ENCODE results near the gene OLA1.

The OLA1 gene

DNA sequence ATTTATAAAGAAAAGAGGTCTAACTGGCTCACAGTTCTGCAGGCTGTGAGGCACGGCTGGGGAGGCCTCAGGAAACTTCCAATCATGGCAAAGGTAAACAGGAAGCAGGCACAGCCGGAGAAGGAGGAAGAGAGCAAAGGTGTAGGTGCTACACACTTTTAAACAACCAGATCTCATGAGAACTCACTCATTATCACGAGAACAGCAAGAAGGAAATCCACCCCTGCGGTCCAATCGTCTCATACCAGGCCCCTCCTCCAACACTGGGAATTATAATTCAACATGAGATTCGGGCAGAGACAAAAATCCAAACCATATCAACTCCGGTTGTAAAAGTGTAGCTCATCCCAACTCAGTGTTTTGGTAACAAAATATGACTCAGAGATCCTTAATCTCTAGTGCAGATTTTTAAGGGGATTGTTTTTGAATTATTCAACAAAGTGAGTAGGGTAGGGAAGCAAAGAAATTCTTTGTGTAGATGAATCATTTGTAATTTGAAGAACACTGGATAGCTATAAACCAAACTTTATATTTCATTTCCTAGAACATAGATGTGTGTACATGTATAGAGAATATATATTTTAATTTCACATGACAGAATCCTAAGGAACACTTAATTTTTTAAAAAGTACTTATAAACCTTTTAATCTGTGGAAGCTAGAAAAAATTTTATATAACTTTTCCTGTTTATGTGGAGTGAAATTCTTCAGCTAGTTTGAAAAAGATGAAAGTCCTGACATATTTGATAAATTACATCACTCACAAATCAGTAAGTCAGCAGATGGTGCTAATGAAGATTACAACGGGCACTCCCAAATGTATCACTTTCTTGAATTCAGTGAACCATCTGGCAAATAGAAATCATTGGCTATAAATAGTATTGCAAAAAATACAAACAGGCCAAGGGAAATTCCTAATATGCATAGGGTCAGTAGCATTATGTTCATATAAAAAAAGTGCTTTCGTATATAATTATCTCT is 130.1 kb downstream of the OLA1 start:
- DNase-seq: no peak

DNA sequence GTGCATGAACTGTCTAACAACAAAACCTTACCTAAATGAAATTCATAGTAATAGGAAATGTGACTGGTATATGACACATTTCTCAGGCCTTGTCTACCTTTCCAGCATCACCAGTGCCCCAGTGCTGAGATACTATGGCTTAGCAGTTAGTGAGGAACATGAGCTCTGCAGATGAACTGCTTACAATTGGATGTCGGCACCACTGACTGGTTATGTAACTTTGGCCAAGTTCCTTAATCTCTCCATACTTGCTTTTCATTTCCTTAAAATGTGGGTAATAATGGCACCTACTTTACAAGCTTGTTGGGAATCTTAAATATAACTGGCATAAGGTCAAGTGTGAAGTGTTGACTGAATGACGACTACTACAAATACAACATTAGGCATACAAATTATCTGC is 136.3 kb downstream of the OLA1 start:
- peak; percentile 35 to 62 (median 38) for DNase-seq

DNA sequence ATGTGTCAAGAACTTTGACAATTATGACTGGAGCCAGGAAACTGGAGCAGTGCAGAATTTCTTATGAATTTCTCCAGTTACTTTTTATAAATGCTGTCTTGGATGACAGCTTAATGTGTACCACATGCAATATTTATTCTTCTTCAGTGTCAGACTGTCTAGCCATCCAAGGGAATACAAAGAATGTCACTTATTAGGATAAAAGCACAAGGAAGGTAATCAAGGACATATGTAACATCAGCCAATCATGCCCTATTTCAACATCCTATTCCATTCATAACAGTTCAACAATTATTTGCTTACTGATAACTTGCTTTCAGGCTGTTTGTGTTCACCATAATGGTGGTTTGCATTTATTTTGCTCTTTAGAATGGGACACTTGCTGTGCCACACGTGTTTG is 139.8 kb downstream of the OLA1 start:
- no peak for DNase-seq

DNA sequence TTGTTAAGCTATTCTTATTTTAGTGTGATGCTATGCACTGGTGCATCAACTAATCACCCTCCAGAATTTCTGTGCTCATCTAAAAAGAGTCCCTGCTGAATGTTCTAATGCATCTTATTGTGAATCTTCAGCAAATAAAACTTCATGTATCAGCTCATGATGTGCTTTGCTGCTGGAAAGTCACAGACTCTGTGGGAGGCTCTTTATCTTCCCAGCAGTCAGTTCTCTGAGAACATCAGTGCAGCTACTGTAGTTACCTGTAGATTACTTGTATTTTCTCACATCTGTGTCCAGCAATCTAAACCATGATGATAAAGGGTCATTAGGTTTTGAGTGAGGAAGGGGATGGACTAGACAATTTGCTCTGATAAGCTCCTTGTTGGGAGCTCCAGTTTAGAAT is 141.6 kb downstream of the OLA1 start:
- DNase-seq: no peak

DNA sequence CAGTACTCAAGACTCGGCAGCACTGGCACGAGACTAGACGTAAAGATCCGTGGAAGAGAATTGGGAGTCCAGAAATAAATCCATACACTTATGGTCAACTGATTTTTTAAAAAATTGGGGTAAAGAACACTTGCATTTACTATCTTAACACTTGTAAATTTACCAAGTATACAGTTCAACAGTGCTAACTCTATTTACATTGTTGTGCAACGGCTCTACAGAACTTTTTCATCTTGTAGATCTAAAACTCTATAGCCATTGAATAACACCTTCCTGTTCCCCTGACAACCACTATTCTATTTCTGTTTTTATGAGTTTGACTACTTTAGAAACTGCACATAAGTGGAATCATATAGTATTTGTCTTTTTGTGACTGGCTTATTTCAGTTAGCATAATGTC is 153.8 kb downstream of the OLA1 start:
- DNase-seq: no peak

DNA sequence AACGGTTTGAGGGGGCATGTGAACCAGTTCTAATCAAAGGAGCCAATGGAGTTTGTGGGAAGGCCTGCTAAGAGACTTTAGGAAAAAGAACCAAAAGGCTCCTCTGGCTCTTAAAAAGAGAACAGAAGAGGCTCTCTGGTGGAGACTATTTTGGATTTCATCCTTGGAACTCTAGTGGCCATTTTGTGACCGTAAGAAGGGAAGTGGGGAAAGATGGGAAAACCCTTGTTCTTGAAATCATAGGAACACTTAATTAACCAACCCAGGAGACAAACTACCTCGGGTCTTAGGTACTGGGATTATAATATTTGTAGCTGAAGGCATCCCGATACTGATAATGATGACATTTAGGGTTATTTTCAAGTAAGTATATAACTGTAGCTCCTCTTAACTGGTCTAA is 157.9 kb downstream of the OLA1 start:
- DNase-seq: peak; percentile 48 to 61 (median 53)

DNA sequence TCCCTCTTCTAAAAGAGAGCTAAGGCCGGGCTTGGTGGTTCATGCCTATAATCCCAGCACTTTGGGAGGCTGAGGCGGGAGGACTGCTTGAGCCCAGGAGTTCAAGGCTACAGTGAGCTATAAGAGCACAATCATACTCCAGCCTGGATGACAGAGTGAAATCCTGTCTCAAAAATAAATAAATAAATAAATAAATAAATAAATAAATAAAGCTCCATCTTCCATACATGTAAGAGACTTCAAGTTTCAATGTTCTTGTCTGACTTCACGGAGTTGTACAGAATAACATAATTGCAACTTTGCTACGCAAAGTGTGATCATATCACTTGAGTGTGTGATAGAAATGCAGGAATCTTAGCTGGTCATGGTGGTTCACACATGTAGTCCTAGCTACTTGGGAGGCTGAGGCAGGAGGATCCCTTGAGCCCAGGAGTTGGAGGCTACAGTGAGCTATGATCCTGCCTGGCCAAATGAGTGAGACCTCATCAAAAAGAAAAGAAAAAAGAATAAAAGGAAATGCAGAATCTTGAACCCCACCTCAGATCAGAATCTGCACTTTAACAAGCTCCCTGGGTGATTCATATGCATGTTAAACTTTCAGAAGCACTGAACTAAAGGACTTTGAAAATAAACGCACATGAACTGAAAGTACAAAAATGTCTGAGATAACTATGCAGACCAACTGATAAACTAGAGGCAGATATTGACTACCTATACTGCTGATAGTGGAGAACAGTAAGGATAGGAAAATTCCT is 159.4 kb downstream of the OLA1 start:
- no peak for DNase-seq

DNA sequence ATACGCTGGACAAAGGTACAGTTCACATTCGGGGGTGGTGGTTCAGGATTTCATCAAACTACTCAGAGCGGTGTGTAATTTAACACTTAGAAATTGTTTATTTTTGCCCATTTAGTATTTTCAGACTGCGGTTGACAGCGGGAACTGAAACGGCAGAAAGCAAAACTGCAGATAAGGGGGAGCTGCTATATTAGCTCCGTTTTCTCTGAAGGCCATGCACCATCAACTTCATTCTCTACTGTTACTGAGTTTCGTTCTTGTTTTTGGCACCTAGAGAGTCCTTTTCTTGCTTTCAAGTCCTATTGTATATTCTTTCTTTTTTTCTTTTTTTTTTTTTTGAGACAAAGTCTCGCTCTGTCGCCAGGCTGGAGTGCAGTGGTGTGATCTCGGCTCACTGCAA is 161.6 kb downstream of the OLA1 start:
- DNase-seq: no peak

DNA sequence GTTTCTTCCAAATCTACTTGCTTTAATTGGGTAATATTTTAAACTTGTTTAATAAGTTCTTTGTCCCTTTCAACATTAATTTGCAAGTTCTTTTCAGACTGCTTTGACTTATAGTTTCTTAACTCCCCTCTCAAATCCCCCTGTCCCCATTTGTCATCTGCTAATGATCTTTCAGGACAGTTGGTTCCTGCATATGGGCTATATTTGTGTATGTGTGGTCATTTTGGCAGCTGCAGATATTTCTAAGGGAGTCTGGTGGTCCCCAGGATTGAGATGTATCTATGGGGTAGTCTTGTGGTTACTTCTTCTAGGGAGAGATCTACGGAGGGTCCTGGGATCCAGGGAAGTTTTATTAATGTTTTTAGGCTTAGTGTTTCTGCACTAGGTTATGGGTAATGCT is 162.6 kb downstream of the OLA1 start:
- no peak for DNase-seq

DNA sequence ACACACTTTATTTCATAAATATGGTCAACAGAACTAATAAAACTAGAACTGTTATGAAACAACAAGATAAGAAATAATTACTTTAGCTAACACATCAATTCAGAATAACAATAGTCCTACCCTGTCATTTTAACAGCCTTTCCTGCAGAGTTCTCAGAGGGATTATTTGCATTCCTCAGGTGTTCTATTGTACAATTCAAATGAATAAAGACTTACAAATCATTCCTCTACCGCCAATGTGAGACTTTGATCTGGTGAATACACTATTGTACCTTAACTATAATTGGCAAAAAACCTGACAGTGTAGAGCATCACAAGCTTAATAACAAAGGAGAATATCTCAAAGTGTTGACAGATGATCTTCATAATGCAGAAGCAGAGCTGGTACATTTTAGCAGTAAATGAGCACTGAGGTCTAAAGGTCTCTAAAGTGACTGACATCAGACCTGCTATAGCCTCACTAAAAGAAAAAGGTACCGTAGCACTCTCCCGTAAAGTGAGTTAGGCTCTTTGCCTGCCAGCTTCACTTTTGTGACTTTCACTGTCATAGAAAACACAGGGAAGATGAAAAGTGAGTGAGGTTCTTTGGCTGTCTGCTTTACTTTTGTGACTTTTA is 164.4 kb downstream of the OLA1 start:
- no peak for DNase-seq

DNA sequence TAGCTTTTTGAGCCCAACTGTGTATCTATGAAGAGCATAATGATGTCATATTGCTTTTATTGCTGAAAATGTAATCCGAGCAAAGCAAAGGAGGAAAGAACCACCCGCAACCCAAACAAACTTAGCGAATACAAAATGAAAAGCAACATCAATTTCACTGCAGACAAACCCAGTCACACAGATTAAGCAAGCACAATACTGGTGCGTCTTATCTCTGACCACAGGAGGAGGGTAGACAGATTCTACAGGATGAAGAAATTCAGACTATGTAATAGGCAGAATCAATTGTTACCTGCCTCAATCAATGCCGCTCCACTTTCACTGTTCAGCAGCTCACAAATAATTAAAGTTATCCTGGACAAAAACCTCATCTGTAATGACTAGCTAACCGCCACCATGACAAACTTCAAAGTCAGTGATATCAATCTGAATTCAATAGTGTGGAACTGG is 167.6 kb downstream of the OLA1 start:
- DNase-seq: no peak

DNA sequence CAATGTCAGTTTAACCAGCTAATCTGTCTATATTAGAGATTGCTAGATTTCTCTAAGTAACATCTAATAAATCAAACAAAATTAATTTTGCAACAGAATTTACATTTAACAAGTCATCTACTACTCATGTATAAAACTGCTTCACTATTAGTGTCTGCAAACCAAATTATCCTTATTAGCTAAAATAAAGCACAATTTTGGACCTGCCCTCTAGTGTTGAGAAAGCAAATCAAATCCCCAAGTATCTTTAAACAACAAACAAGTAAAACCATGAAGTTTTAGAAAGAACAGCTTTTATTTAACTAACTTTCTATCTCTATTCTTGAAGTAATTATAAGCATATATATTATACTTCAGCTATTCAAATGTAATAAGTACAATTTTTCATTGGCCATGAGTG is 170.1 kb downstream of the OLA1 start:
- peak in 2 of 3 donors; percentile 44 to 47 for DNase-seq

DNA sequence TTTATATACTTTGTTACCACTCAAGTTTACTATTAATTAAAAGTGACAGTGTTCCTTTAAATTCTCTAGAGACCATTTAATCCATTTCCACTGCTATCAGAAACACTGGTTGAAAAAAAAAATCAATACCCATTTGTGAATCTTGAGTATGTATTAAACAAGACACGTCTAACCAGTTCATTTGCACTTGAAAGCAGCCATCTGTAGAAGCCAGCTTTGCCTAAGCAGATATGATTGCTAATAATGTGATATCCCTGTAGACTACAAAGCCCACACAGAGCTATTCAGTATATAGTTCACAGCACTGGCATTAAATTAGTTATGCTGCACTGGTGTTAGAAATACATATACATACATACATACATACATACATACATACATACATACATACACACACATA is 171.4 kb downstream of the OLA1 start:
- DNase-seq: no peak

DNA sequence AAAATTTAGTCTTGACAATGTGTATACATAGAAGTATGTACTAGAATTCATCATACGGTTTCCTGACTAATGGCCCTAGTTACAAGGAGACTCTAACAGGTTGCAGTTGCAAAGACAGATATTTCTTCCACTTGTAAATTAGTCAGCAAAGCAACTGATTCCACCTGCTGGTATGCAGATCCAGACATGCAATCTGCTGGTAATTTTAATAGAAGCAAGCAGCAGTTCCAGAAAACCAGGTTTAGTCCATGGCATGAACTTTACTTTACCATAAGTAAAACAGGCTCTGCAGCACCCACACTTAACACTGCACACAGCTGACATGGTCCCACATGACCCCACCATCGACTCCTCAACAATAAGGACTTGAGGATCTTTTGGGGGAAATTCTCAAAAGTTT is 172.3 kb downstream of the OLA1 start:
- DNase-seq: no peak

DNA sequence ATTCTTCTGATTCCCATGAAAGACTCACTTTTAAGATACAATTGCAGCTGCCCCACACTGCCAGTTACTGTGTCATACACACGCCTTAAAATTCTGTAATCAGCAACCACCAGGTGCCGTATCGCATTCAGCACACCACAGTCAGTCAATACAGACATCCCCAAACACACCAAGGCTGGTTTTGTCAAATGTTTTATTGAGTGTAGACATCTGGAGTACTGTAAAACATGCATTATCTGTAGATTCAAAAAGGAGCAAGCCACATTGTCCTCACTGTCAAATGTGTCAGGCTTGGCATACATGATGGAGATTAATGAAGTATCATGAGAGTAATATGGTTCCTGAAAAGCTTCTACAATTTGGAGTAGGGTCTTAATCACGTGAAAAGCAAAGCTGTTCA is 173.5 kb downstream of the OLA1 start:
- no peak for DNase-seq

DNA sequence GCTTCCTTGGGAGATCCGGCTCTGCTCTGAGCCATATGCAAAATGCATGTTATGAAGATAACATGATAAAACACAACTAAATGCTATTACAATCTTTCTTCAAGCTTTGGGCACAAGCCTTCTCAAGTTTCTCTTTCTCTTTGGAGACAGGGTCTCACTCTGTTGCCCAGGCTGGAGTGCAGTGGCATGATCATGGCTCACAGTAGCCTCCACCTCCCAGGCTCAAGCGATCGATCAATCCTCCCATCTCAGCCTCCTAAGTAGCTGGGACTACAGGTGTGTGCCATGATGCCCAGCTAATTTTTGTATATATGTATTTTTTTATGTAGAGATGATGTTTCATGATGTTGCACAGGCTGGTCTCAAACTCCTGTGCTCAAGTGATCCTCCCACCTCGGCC is 175.5 kb downstream of the OLA1 start:
- no peak for DNase-seq

DNA sequence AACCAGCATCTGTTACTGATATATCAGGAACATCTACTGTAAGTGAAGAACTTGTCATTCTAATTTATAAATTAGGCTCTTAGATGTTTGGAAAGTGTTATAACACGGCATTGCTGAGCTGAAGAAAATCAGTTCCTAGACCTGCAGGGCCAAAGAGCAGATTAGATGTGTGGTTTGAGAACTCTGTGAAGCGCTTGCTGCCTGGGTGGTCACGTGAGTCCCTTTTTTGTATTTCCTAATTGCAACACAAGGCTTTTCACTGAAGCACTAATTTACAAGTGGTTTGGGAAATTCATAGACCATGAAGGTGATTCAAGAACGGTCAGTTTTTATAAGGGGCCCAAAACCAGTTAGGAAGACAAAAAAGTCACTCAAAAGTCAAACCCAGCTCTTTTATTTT is 176.3 kb downstream of the OLA1 start:
- peak; percentile 17 to 30 (median 21) for DNase-seq

DNA sequence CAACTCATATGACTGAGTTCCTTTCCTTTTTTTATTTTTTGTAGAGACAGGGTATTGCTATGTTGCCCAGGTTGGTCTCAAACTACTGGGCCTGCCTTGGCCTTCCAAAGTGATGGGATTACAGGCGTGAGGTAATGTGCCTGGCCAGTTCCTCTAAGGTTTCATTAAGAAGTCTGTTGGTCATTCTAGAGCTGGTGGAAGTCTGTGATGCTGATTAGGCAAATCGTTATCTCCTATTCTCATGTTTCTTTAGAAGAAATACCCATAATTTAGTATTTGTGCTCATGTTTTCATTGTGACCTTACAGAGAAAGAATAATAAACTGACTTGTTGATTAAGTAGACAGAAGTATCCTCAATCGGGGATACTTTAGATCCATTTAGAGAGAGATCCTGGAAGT is 177.0 kb downstream of the OLA1 start:
- DNase-seq: no peak

DNA sequence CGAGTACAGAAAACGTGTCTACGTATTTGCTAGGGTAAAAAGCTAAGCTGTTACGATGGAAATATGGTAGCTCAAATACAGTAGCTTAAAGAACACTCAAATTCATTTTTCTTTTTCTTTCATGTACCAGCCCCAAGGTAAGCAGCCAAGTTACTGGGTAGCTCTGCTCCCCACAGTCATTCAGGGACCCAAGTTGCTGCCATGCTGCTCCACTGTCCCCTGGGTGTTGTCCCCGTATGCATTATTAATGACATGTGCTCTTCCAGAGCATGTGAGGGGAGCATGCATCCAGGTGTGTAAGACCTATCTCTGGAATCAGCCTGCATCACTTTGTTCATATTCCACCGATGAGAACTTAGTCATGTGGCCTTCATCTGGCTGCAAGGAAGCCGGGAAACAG is 178.1 kb downstream of the OLA1 start:
- no peak for DNase-seq

DNA sequence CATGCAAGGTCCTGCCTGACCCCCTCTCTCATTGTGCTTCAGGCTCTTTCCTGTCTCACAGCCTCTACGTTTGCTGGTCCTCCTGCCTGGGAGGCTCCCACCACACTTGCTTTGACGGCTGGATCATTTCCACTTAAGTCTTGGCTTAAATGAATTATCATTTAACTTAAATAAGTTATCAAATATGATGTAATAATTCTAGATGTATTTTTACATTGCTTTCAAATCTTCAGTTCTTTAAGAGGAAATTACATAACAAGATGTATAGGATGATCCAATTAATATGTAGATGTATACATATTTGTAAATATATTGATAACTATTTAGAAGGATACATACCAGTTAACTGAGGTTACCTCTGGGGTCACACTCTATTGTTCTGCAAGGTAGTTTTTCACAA is 180.5 kb downstream of the OLA1 start:
- DNase-seq: no peak

DNA sequence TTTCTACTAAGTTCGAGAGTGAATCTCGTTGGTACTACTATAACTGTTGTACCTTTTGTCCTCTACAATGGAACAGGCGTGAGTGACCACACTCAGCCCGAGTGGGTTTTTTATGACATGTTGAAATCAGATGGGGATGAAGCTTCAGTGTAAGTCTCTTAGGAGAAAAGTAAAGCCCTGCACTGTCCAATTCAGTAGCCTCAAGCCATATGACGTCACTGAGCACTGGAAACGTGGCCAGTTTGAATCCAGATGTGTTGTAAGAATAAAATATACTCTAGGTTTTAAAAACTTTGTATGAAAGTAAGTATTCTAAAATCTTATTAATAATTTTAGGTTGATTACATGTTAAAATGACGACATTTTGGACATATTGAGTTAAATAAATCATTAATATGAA is 181.5 kb downstream of the OLA1 start:
- no peak for DNase-seq

DNA sequence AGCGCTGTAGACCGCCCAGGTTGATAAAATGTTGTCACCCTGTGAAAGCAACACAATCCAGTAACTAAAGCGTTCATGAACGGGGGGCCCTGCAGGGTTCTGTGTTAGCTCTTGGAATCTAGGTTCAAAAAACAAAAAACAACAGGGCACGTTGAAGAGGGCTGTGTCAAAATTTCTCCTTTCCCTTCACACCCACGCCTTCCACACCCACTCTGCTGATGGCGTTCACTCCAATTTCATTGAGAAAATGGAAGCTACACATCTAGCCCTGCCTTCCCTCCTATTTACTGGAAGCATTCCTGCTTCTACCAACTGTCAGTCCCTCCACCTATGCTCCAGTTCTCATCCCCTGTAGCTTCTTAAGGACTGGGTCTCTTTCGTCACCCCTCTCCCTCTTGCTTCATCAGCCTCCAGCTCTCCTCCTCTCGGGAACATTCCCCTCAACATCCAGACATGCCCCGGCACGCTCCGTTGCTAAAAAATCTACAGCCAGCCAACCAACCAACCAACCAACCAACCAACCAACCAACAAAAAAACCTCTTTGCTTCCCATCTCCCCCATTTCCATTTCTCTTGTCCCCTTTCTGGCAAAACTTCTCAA is 184.7 kb downstream of the OLA1 start:
- DNase-seq: no peak

DNA sequence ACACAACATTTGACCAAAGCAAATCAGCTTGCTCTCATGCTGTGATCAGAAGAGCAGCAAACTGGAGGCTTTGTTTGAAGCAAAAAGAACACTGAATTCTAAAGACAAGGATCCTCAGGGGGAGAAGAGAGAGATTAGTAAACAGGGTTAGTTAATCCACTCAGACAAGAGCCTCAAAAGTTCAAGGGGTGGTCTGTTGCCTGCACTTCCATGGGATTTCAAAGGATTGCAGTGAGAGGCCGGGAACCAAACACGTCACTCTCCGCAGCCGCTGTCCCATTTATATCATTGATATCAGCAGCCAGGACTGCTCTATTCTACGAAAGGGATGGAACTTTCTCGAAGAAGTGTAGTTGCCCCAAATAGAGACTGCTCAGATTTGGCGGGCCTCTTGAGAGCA is 185.4 kb downstream of the OLA1 start:
- DNase-seq: no peak
